ENCODE results near the gene ESAM. TPM values are rescaled to one million over a fixed set of nuclear protein-coding genes. Genes with fewer than 3 reads are reported as not detected.

The ESAM gene
- polyA plus RNA-seq, 1 of the 3 experiments (the other 2 are of a cell fraction), result 1.3 TPM

DNA sequence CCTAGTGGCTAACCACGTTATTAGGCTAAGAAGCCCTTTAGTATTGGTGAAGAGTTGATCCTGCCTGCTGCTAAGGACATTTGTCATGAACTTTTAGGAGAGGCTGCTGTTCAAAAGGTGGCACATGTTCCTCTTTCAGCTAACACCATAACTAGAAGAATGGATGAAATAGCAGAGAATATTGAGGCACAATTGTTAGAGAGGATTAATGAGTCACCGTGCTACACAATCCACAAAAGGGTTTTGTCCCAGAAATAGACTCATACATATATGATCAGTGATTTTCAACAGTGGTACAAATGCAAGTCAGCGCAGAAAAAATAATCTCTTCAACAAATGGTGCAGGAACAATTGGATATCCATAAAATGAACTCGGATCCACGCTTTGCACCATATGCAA is 45.1 kb upstream of the ESAM start:
- no peak for DNase-seq
- POLR2A ChIA-PET, result no interaction called here
- CTCF ChIA-PET, result interaction anchor here (0.9 to 1.5 kb wide), 2 partner anchors 14 to 59 kb away, joined by 3 to 5 read pairs; partner anchors contain the start of gene ROBO3

More for the DNA sequence above, 45.1 kb upstream of the ESAM start:
- H3K4me3 ChIP-seq (ENCODE audit: low read depth in 2 of 2, low read length in 1 of 2), result no peak overlapping the region
- no peaks in the 10 kb centered on the region for H3K36me3 ChIP-seq (replicated peaks in 1 of 2; ENCODE audit: control insufficient read depth in 1 of 2, insufficient read depth in 2 of 2, low read length in 1 of 2)
- H4K20me1 ChIP-seq (ENCODE audit: insufficient read depth), result no peaks in the 10 kb centered on the region
- no peaks in the 10 kb centered on the region for H3K4me1 ChIP-seq (ENCODE audit: control insufficient read depth in 1 of 2, insufficient read depth in 2 of 2, low read depth in 1 of 2, low read length in 1 of 2)
- no peaks in the 10 kb centered on the region for H3F3A ChIP-seq (replicated peaks; ENCODE audit: insufficient read depth)
- WGBS (ENCODE audit: low lambda C conversion rate), result 78% methylated on average over 5 of the region's 5 CpGs
- H3K9me3 ChIP-seq, result no peaks in the 10 kb centered on the region
- H3K9ac ChIP-seq, result no peak overlapping the region
- no peak overlapping the region for H3K27ac ChIP-seq (ENCODE audit: low read depth in 2 of 2, low read length in 1 of 2)
- H2AFZ ChIP-seq (ENCODE audit: low read depth), result no peak overlapping the region
- no peaks in the 10 kb centered on the region for H3K9me2 ChIP-seq
- no peaks in the 10 kb centered on the region for H3K79me2 ChIP-seq (ENCODE audit: insufficient read depth)
- no peaks in the 10 kb centered on the region for H3K27me3 ChIP-seq (ENCODE audit: insufficient read depth)
- TF ChIP-seq CHD2 (IDR thresholded peaks at IDR 0.05; ENCODE audit: low read length, partially characterized antibody) (no peak), MEF2A (IDR thresholded peaks at IDR 0.05; ENCODE audit: borderline replicate concordance, low read depth) (no peak), TAF1 (IDR thresholded peaks at IDR 0.05; ENCODE audit: borderline replicate concordance, low read depth, low read length) (no peak), EP300 (IDR thresholded peaks at IDR 0.05; ENCODE audit: borderline replicate concordance in 1 of 2, low read depth in 1 of 2, low read length in 1 of 2) (no peak), JUND (IDR thresholded peaks at IDR 0.05) (no peak), TCF12 (IDR thresholded peaks at IDR 0.05) (no peak), YY1 (IDR thresholded peaks at IDR 0.05; ENCODE audit: low read depth) (no peak), RXRA (IDR thresholded peaks at IDR 0.05; ENCODE audit: borderline replicate concordance, low read depth) (no peak), FOXJ3 (CRISPR knock-in tag; IDR thresholded peaks at IDR 0.05) (no peak), MXI1 (IDR thresholded peaks at IDR 0.05; ENCODE audit: low read depth, low read length) (no peak), GATA2 (CRISPR knock-in tag; IDR thresholded peaks at IDR 0.05) (no peak), GABPA (IDR thresholded peaks at IDR 0.05; ENCODE audit: low read depth) (no peak), POLR2AphosphoS5 (IDR thresholded peaks at IDR 0.05; ENCODE audit: low read depth, low read length) (no peak)
- TF ChIP-seq, protein P1, sequence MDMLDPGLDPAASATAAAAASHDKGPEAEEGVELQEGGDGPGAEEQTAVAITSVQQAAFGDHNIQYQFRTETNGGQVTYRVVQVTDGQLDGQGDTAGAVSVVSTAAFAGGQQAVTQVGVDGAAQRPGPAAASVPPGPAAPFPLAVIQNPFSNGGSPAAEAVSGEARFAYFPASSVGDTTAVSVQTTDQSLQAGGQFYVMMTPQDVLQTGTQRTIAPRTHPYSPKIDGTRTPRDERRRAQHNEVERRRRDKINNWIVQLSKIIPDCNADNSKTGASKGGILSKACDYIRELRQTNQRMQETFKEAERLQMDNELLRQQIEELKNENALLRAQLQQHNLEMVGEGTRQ (IDR thresholded peaks at IDR 0.05; ENCODE audit: borderline replicate concordance, low read depth, low read length), result no peak
- TF ChIP-seq, protein P2, sequence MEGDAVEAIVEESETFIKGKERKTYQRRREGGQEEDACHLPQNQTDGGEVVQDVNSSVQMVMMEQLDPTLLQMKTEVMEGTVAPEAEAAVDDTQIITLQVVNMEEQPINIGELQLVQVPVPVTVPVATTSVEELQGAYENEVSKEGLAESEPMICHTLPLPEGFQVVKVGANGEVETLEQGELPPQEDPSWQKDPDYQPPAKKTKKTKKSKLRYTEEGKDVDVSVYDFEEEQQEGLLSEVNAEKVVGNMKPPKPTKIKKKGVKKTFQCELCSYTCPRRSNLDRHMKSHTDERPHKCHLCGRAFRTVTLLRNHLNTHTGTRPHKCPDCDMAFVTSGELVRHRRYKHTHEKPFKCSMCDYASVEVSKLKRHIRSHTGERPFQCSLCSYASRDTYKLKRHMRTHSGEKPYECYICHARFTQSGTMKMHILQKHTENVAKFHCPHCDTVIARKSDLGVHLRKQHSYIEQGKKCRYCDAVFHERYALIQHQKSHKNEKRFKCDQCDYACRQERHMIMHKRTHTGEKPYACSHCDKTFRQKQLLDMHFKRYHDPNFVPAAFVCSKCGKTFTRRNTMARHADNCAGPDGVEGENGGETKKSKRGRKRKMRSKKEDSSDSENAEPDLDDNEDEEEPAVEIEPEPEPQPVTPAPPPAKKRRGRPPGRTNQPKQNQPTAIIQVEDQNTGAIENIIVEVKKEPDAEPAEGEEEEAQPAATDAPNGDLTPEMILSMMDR (IDR thresholded peaks at IDR 0.05), result no peak
- TF ChIP-seq, protein P3, sequence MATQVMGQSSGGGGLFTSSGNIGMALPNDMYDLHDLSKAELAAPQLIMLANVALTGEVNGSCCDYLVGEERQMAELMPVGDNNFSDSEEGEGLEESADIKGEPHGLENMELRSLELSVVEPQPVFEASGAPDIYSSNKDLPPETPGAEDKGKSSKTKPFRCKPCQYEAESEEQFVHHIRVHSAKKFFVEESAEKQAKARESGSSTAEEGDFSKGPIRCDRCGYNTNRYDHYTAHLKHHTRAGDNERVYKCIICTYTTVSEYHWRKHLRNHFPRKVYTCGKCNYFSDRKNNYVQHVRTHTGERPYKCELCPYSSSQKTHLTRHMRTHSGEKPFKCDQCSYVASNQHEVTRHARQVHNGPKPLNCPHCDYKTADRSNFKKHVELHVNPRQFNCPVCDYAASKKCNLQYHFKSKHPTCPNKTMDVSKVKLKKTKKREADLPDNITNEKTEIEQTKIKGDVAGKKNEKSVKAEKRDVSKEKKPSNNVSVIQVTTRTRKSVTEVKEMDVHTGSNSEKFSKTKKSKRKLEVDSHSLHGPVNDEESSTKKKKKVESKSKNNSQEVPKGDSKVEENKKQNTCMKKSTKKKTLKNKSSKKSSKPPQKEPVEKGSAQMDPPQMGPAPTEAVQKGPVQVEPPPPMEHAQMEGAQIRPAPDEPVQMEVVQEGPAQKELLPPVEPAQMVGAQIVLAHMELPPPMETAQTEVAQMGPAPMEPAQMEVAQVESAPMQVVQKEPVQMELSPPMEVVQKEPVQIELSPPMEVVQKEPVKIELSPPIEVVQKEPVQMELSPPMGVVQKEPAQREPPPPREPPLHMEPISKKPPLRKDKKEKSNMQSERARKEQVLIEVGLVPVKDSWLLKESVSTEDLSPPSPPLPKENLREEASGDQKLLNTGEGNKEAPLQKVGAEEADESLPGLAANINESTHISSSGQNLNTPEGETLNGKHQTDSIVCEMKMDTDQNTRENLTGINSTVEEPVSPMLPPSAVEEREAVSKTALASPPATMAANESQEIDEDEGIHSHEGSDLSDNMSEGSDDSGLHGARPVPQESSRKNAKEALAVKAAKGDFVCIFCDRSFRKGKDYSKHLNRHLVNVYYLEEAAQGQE (IDR thresholded peaks at IDR 0.05; ENCODE audit: low read depth, low read length), result no peak
- TF ChIP-seq, protein P4, sequence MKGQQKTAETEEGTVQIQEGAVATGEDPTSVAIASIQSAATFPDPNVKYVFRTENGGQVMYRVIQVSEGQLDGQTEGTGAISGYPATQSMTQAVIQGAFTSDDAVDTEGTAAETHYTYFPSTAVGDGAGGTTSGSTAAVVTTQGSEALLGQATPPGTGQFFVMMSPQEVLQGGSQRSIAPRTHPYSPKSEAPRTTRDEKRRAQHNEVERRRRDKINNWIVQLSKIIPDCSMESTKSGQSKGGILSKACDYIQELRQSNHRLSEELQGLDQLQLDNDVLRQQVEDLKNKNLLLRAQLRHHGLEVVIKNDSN (IDR thresholded peaks at IDR 0.05; ENCODE audit: borderline replicate concordance, low read depth), result no peak
- H3K4me2 ChIP-seq, result no peak overlapping the region
